Measurements from ENCODE around the gene TOM1L2. TPM values are rescaled to one million over a fixed set of nuclear protein-coding genes. Genes with fewer than 3 reads are reported as not detected.

TOM1L2 gene
- total RNA-seq, 1 experiment from 2014 or later: 24.1 TPM

- intact Hi-C loops (cut with micrococcal nuclease): loop anchor here (2.0 to 5.0 kb wide), 2 partner anchors 48 to 219 kb away; no protein-coding TSS in a partner anchor
- Histone ChIP-seq H3K9ac (ENCODE audit: low read length) (no peak overlapping the region), H3K27me3 (ENCODE audit: insufficient read depth, low read length) (no peaks in the 10 kb centered on the region), H3K4me3 (replicated peaks in 1 of 2; ENCODE audit: low read depth in 1 of 2, low read length in 2 of 2) (no peak overlapping the region), H3K4me1 (ENCODE audit: control insufficient read depth in 1 of 2, insufficient read depth in 2 of 2, low read length in 2 of 2) (peaks cover 9 to 24% of the 10 kb centered on the region in 2 experiments), H4K20me1 (ENCODE audit: insufficient read depth) (no peaks in the 10 kb centered on the region), H3K79me2 (ENCODE audit: insufficient read depth, low read length) (peaks cover 20% of the 10 kb centered on the region; the same call in 1 of the 2 replicates), H3K9me2 (ENCODE audit: insufficient read depth) (no peaks in the 10 kb centered on the region), H3K27ac (ENCODE audit: low read depth, low read length) (peak overlapping the region; percentile 54; the same call in 1 of the 2 replicates), H2AFZ (ENCODE audit: low read depth, low read length, poor library complexity, severe bottlenecking) (no peak overlapping the region), H3K9me3 (ENCODE audit: control insufficient read depth in 1 of 2, insufficient read depth in 1 of 2, low read depth in 1 of 2, low read length in 2 of 2) (no peaks in the 10 kb centered on the region), H3K4me2 (ENCODE audit: low read length) (no peak overlapping the region), H3K36me3 (ENCODE audit: control insufficient read depth in 1 of 2, insufficient read depth in 2 of 2, low read length in 2 of 2) (peaks cover 20 to 56% of the 10 kb centered on the region in 2 experiments)
- ChIA-PET POLR2A (interaction anchor here (1.2 to 1.7 kb wide), 2 partner anchors 23 to 105 kb away, joined by 3 to 6 read pairs; no protein-coding TSS in a partner anchor), CTCF (interaction anchor here (1.3 to 1.7 kb wide), 3 partner anchors 7 to 48 kb away, joined by 3 to 4 read pairs (median 3); no protein-coding TSS in a partner anchor), RAD21 (ENCODE audit: low non-redundant PET in 1 of 2, low total read pairs in 2 of 2, uncharacterized antibody in 2 of 2, unreplicated experiment in 2 of 2) (interaction anchor here in 1 of 2 experiments (1.0 kb wide), 1 partner anchor 106 kb away, joined by 3 read pairs; no protein-coding TSS in a partner anchor)
- TF ChIP-seq ZBTB33 (IDR thresholded peaks at IDR 0.05; ENCODE audit: extremely low read depth, insufficient replicate concordance, low read length) (no peak), ZNF274 (IDR thresholded peaks at IDR 0.05; ENCODE audit: low read depth, low read length) (no peak), TCF7L2 (IDR thresholded peaks at IDR 0.05; ENCODE audit: borderline replicate concordance, extremely low read depth, insufficient read depth, insufficient read length) (no peak), FOSL1 (IDR thresholded peaks at IDR 0.05; ENCODE audit: low read depth) (no peak), REST (IDR thresholded peaks at IDR 0.05; ENCODE audit: low read depth) (no peak)
- ATAC-seq: no peak
- BruUV-seq (replicated peaks): no TSS peak
- no peak for DNase-seq (ENCODE audit: low read depth, low spot score)
Measured at GRCh38 chr17:17813055-17813724, 159.0 kb downstream of the TOM1L2 start.
